Brain microvascular endothelial cell (primary cell): ENCODE results near the gene KRTAP4-8.

Source experiments
- DNase-seq: peaks from one replicate; pipeline ENCODE4 v3.0.0-alpha.2; 2020
- H3K27ac ChIP-seq: fragments of 250-450 bp; sonication (Bioruptor Pico); 2 replicates; pipeline ENCODE4 v1.5.1; 2020; ENCODE audit warnings: mild to moderate bottlenecking, moderate library complexity
- H3K27me3 ChIP-seq: fragments of 250-450 bp; sonication (Bioruptor Pico); replicated peaks from 2 replicates; pipeline ENCODE4 v1.5.1; 2020; ENCODE audit warnings: mild to moderate bottlenecking
- H3K36me3 ChIP-seq: fragments of 250-450 bp; sonication (Bioruptor Pico); replicated peaks from 2 replicates; pipeline ENCODE4 v1.5.1; 2020; ENCODE audit warnings: mild to moderate bottlenecking
- H3K4me3 ChIP-seq: 2 replicates; pipeline ENCODE4 v1.5.1; 2011; ENCODE audit warnings: low read depth, mild to moderate bottlenecking, control low read depth, low read length, moderate library complexity
- CTCF ChIP-seq: IDR thresholded peaks from 2 replicates; pipeline ENCODE4 v1.5.1; 2011; ENCODE audit warnings: low read depth, mild to moderate bottlenecking, moderate library complexity, low read length, control low read depth, inconsistent platforms; ENCODE audit errors: missing control alignments
- in situ Hi-C: cut with HindIII; loops from 2 replicates; pipeline ENCODE4 v1.10.0; 2017; ENCODE audit warnings: low sequenced_read_pairs, low pct_ligation_motif_present

The KRTAP4-8 gene

GRCh38 chr17:41054025-41054424 is 43.9 kb downstream of the KRTAP4-8 start:
- H3K36me3 ChIP-seq, result no peaks in the 10 kb centered on the region
- no peak for DNase-seq
- TF ChIP-seq CTCF, result no peak
- no peaks in the 10 kb centered on the region for H3K27me3 ChIP-seq
- H3K27ac ChIP-seq, result no peak overlapping the region
- in situ Hi-C loops, result no loop called here
- no peak overlapping the region for H3K4me3 ChIP-seq

GRCh38 chr17:41052566-41052965 is 45.4 kb downstream of the KRTAP4-8 start:
- H3K36me3 ChIP-seq, result no peaks in the 10 kb centered on the region
- DNase-seq, result no peak
- no peaks in the 10 kb centered on the region for H3K27me3 ChIP-seq
- no peak overlapping the region for H3K4me3 ChIP-seq
- no peak overlapping the region for H3K27ac ChIP-seq
- in situ Hi-C loops, result no loop called here
- no peak for TF ChIP-seq CTCF

- in situ Hi-C loops, result no loop called here
- no peak for TF ChIP-seq CTCF
- H3K4me3 ChIP-seq, result no peak overlapping the region
- no peaks in the 10 kb centered on the region for H3K36me3 ChIP-seq
- H3K27me3 ChIP-seq, result no peaks in the 10 kb centered on the region
- DNase-seq, result peak; percentile 78
- peak overlapping the region; percentile 78 for H3K27ac ChIP-seq
Measured at GRCh38 chr17:41049110-41049509, 48.8 kb downstream of the KRTAP4-8 start.

GRCh38 chr17:41048441-41048840 is 49.5 kb downstream of the KRTAP4-8 start:
- Histone ChIP-seq H3K27ac (peak overlapping the region; percentile 78), H3K36me3 (no peaks in the 10 kb centered on the region), H3K4me3 (no peak overlapping the region), H3K27me3 (no peaks in the 10 kb centered on the region)
- TF ChIP-seq CTCF, result no peak
- in situ Hi-C loops, result no loop called here
- DNase-seq, result peak; percentile 45
